OCI-LY7 (cell line): ENCODE measurements around the gene PACS1. TPM values are rescaled to one million over a fixed set of nuclear protein-coding genes. Genes with fewer than 3 reads are reported as not detected.

Experiments
- BruUV-seq: library from RNA; stranded (reverse); fragments of 400-500 nt; replicated peaks from 2 replicates; lab custom pipeline; 2021; lab: Mats Ljungman, UMichigan
- CTCF ChIA-PET: fragments of 300-600 bp; sonication (Branson Sonifier 250); formaldehyde crosslinking; loops from one replicate; lab custom pipeline; 2022; ENCODE audit warnings: antibody characterized with exemption; ENCODE audit not compliant: unreplicated experiment; lab: Charles Lee
- POLR2A ChIA-PET: fragments of 300-600 bp; sonication (Branson Sonifier 250); formaldehyde crosslinking; loops from one replicate; lab custom pipeline; 2022; ENCODE audit warnings: antibody characterized with exemption; lab: Charles Lee
- DNase-seq: peaks from one replicate; pipeline ENCODE4 v3.0.0-alpha.2; 2015; ENCODE audit warnings: low spot score
- H2AFZ ChIP-seq: fragments of 200-600 bp; sonication (generic), shearing (Covaris generic); 2 replicates; pipeline ENCODE4 v1.6.1; 2014; ENCODE audit warnings: mild to moderate bottlenecking, antibody characterized with exemption, low read length, moderate library complexity
- H3K27ac ChIP-seq: fragments of 200-600 bp; sonication (generic); 2 replicates; pipeline ENCODE4 v1.5.1; 2014; ENCODE audit warnings: mixed run types, low read depth, mild to moderate bottlenecking, moderate library complexity, low read length, inconsistent platforms; ENCODE audit not compliant: poor library complexity, severe bottlenecking
- H3K36me3 ChIP-seq: fragments of 200-600 bp; sonication (generic); 2 replicates; pipeline ENCODE4 v1.6.1; 2014; ENCODE audit warnings: mild to moderate bottlenecking, antibody characterized with exemption, low read length, moderate library complexity, mixed read lengths; ENCODE audit not compliant: insufficient read depth
- H3K4me1 ChIP-seq: fragments of 200-600 bp; sonication (generic); 2 replicates; pipeline ENCODE4 v1.5.1; 2014; ENCODE audit warnings: mild to moderate bottlenecking, low read length; ENCODE audit not compliant: insufficient read depth, poor library complexity, severe bottlenecking
- H3K4me2 ChIP-seq: fragments of 200-600 bp; sonication (generic); 2 replicates; pipeline ENCODE4 v1.6.1; 2014; ENCODE audit warnings: mild to moderate bottlenecking, low read length
- H3K4me3 ChIP-seq: fragments of 200-600 bp; sonication (generic); 2 replicates; pipeline ENCODE4 v1.5.1; 2014; ENCODE audit warnings: mild to moderate bottlenecking, low read depth, low read length; ENCODE audit not compliant: poor library complexity, severe bottlenecking
- H3K79me2 ChIP-seq: fragments of 200-600 bp; sonication (generic); 2 replicates; pipeline ENCODE4 v1.6.1; 2016; ENCODE audit warnings: low read depth, mild to moderate bottlenecking, low read length, moderate library complexity, mixed read lengths; ENCODE audit not compliant: insufficient read depth
- H3K9me2 ChIP-seq: fragments of 200-600 bp; sonication (generic); 2 replicates; pipeline ENCODE4 v1.6.1; 2016; ENCODE audit warnings: mild to moderate bottlenecking, low read length, mixed read lengths; ENCODE audit not compliant: insufficient read depth
- H3K9me3 ChIP-seq: fragments of 200-600 bp; sonication (generic); 2 replicates; pipeline ENCODE4 v1.6.1; 2014; ENCODE audit warnings: mild to moderate bottlenecking, mixed run types, low read length, mixed read lengths
- H4K20me1 ChIP-seq: fragments of 200-600 bp; sonication (generic); 2 replicates; pipeline ENCODE4 v1.6.1; 2014; ENCODE audit warnings: mild to moderate bottlenecking, antibody characterized with exemption, low read length, moderate library complexity, mixed read lengths; ENCODE audit not compliant: insufficient read depth
- CTCF ChIP-seq: fragments of 200-600 bp; sonication (generic); conservative IDR thresholded peaks from 2 replicates; pipeline ENCODE4 v1.5.1; 2014; ENCODE audit warnings: mild to moderate bottlenecking, antibody characterized with exemption, low read length, moderate library complexity, mixed read lengths
- EZH2phosphoT487 ChIP-seq: fragments of 200-600 bp; sonication (generic); IDR thresholded peaks from 2 replicates; pipeline ENCODE4 v1.6.1; 2018; ENCODE audit warnings: low read depth, borderline replicate concordance, mild to moderate bottlenecking, mixed run types, antibody characterized with exemption, low read length, moderate library complexity, mixed read lengths
- intact Hi-C: fragments of 100-400 bp; cut with micrococcal nuclease; formaldehyde crosslinking; loops from one replicate; pipeline ENCODE4 v1.10.0; 2022; ENCODE audit not compliant: unreplicated experiment
- total RNA-seq, 2 experiments: library from RNA; depleted of rRNA in 1 of 2; stranded (reverse); fragments of >200 nt in 1 of 2; shearing (Covaris generic) in 1 of 2; gene quantifications; 2 replicates each; pipeline ENCODE4 v1.2.3, GENCODE V29; 2014 to 2022

PACS1 gene
- total RNA-seq, 2 experiments from 2014 or later, result 23.7 to 52.5 TPM

GRCh38 chr11:66036334-66036710 is 33.8 kb upstream of the PACS1 start:
- ChIA-PET POLR2A (interaction anchor here (1.5 kb wide), 1 partner anchor 9 kb away, joined by 5 read pairs; no protein-coding TSS in a partner anchor), CTCF (interaction anchor here (0.5 to 1.6 kb wide), 3 partner anchors 9 to 253 kb away, joined by 3 to 7 read pairs (median 5); partner anchors contain the start of genes CATSPER1 and YIF1A)
- BruUV-seq, result no TSS peak
- H4K20me1 ChIP-seq, result no peaks in the 10 kb centered on the region
- H3K9me3 ChIP-seq, result no peaks in the 10 kb centered on the region
- H3K4me1 ChIP-seq, result peaks cover 7% of the 10 kb centered on the region
- H3K4me2 ChIP-seq, result no peak overlapping the region
- H3K27ac ChIP-seq, result no peak overlapping the region
- no peak overlapping the region for H3K4me3 ChIP-seq
- TF ChIP-seq CTCF (no peak), EZH2phosphoT487 (no peak)
- no peak overlapping the region for H2AFZ ChIP-seq
- H3K79me2 ChIP-seq, result no peaks in the 10 kb centered on the region
- no peaks in the 10 kb centered on the region for H3K36me3 ChIP-seq
- intact Hi-C loops, result no loop called here
- no peak for DNase-seq
- H3K9me2 ChIP-seq, result no peaks in the 10 kb centered on the region

GRCh38 chr11:66037327-66037726 is 32.7 kb upstream of the PACS1 start:
- intact Hi-C loops, result no loop called here
- ChIA-PET POLR2A (no interaction called here), CTCF (no interaction called here)
- Histone ChIP-seq H3K4me2 (no peak overlapping the region), H3K27ac (no peak overlapping the region), H4K20me1 (no peaks in the 10 kb centered on the region), H3K9me2 (no peaks in the 10 kb centered on the region), H3K79me2 (no peaks in the 10 kb centered on the region), H3K36me3 (no peaks in the 10 kb centered on the region), H2AFZ (no peak overlapping the region), H3K4me3 (no peak overlapping the region), H3K9me3 (no peaks in the 10 kb centered on the region), H3K4me1 (peaks cover 7% of the 10 kb centered on the region)
- DNase-seq, result no peak
- no TSS peak for BruUV-seq
- TF ChIP-seq EZH2phosphoT487 (no peak), CTCF (no peak)

- Histone ChIP-seq H3K4me2 (no peak overlapping the region), H2AFZ (no peak overlapping the region), H3K27ac (no peak overlapping the region), H3K9me2 (no peaks in the 10 kb centered on the region), H3K79me2 (no peaks in the 10 kb centered on the region), H3K4me3 (no peak overlapping the region), H3K36me3 (no peaks in the 10 kb centered on the region), H3K9me3 (no peaks in the 10 kb centered on the region), H3K4me1 (peaks cover 5% of the 10 kb centered on the region), H4K20me1 (no peaks in the 10 kb centered on the region)
- intact Hi-C loops, result no loop called here
- no peak for DNase-seq
- no peak for TF ChIP-seq EZH2phosphoT487
- no peak for TF ChIP-seq CTCF
- ChIA-PET POLR2A (no interaction called here), CTCF (no interaction called here)
- no TSS peak for BruUV-seq
Observed at GRCh38 chr11:66039765-66040164, 30.3 kb upstream of the PACS1 start.
